ENCODE measurements around the gene TMED6. TPM values are rescaled to one million over a fixed set of nuclear protein-coding genes. Genes with fewer than 3 reads are reported as not detected.

Gene TMED6
- total RNA-seq, 1 donor: 0.36 TPM

GRCh38 chr16:69326172-69326873 lies 25.3 kb downstream of the TMED6 start:
- DNase-seq (ENCODE audit: low read depth): no peak
- no peak overlapping the region for H3K4me3 ChIP-seq (ENCODE audit: low read depth, low read length)
- TF ChIP-seq CTCF (IDR thresholded peaks at IDR 0.05; ENCODE audit: insufficient read depth, low read length): no peak

GRCh38 chr16:69325784-69326171 lies 25.8 kb downstream of the TMED6 start:
- no peak for TF ChIP-seq CTCF (IDR thresholded peaks at IDR 0.05; ENCODE audit: insufficient read depth, low read length)
- H3K4me3 ChIP-seq (ENCODE audit: low read depth, low read length): no peak overlapping the region
- DNase-seq (ENCODE audit: low read depth): no peak

- no peak for DNase-seq (ENCODE audit: low read depth)
- TF ChIP-seq CTCF (IDR thresholded peaks at IDR 0.05; ENCODE audit: insufficient read depth, low read length): no peak
- no peak overlapping the region for H3K4me3 ChIP-seq (ENCODE audit: low read depth, low read length)
Measured at GRCh38 chr16:69324585-69325253, 26.9 kb downstream of the TMED6 start.

- no peak overlapping the region for H3K4me3 ChIP-seq (ENCODE audit: low read depth, low read length)
- DNase-seq (ENCODE audit: low read depth): no peak
- no peak for TF ChIP-seq CTCF (IDR thresholded peaks at IDR 0.05; ENCODE audit: insufficient read depth, low read length)
Measured at GRCh38 chr16:69324013-69324531, 27.5 kb downstream of the TMED6 start.

GRCh38 chr16:69323415-69323814 lies 28.2 kb downstream of the TMED6 start:
- no peak for DNase-seq (ENCODE audit: low read depth)
- H3K4me3 ChIP-seq (ENCODE audit: low read depth, low read length): no peak overlapping the region
- no peak for TF ChIP-seq CTCF (IDR thresholded peaks at IDR 0.05; ENCODE audit: insufficient read depth, low read length)

- no peak for TF ChIP-seq CTCF (IDR thresholded peaks at IDR 0.05; ENCODE audit: insufficient read depth, low read length)
- no peak for DNase-seq (ENCODE audit: low read depth)
- H3K4me3 ChIP-seq (ENCODE audit: low read depth, low read length): no peak overlapping the region
Measured at GRCh38 chr16:69322343-69322742, 29.2 kb downstream of the TMED6 start.
